Measurements from ENCODE around the gene NRP1.
"Not testable (repeated sequence)": the region's sequence is repeated elsewhere in the genome, so short reads cannot be mapped to it uniquely, and the experiment has no call there.

- TF ChIP-seq CTCF (IDR thresholded peaks at IDR 0.05 in 4 of 5, conservative IDR thresholded peaks at IDR 0.05 in 1 of 5); POLR2A (IDR thresholded peaks at IDR 0.05): not testable (repeated sequence)
These were observed 112.2 kb downstream of the NRP1 start for GRCh38 chr10:33222304-33222703.
